ENCODE data around the gene ADCY9.
"Not testable (repeated sequence)": the region's sequence is repeated elsewhere in the genome, so short reads cannot be mapped to it uniquely, and the experiment has no call there.

The ADCY9 gene

GRCh38 chr16:4116325-4117249, at the start of gene ADCY9:
Gene ADCY9, minus strand, starts transcription at chr16:4116442. Its CDS starts 1,000 bp downstream, at chr16:4115442.
- peak; percentile 72 for DNase-seq (ENCODE audit: low read depth)

GRCh38 chr16:4160658-4161430, 44.6 kb upstream of the ADCY9 start:
- DNase-seq (ENCODE audit: low read depth), result no peak

GRCh38 chr16:4159726-4160125, 43.5 kb upstream of the ADCY9 start:
- DNase-seq (ENCODE audit: low read depth), result no peak

- no peak for DNase-seq (ENCODE audit: low read depth)
These were observed 42.2 kb upstream of the ADCY9 start for GRCh38 chr16:4158143-4159093.

- DNase-seq (ENCODE audit: low read depth), result no peak
These were observed 41.2 kb upstream of the ADCY9 start for GRCh38 chr16:4157376-4157825.

- not testable (repeated sequence) for DNase-seq (ENCODE audit: low read depth)
These were observed 40.3 kb upstream of the ADCY9 start for GRCh38 chr16:4156503-4156902.

- not testable (repeated sequence) for DNase-seq (ENCODE audit: low read depth)
These were observed 37.1 kb upstream of the ADCY9 start for GRCh38 chr16:4153364-4153763.

GRCh38 chr16:4152267-4152666, 36.0 kb upstream of the ADCY9 start:
- no peak for DNase-seq (ENCODE audit: low read depth)

GRCh38 chr16:4147236-4147635, 31.0 kb upstream of the ADCY9 start:
- no peak for DNase-seq (ENCODE audit: low read depth)

GRCh38 chr16:4142268-4142667, 26.0 kb upstream of the ADCY9 start:
- peak; percentile 10 for DNase-seq (ENCODE audit: low read depth)

- no peak for DNase-seq (ENCODE audit: low read depth)
These were observed 25.4 kb upstream of the ADCY9 start for GRCh38 chr16:4141604-4142003.

- no peak for DNase-seq (ENCODE audit: low read depth)
These were observed 24.4 kb upstream of the ADCY9 start for GRCh38 chr16:4140652-4141051.

- DNase-seq (ENCODE audit: low read depth), result no peak
These were observed 23.7 kb upstream of the ADCY9 start for GRCh38 chr16:4139968-4140367.

GRCh38 chr16:4138713-4139112, 22.5 kb upstream of the ADCY9 start:
- no peak for DNase-seq (ENCODE audit: low read depth)

GRCh38 chr16:4137438-4137837, 21.2 kb upstream of the ADCY9 start:
- DNase-seq (ENCODE audit: low read depth), result no peak

- DNase-seq (ENCODE audit: low read depth), result no peak
These were observed 20.1 kb upstream of the ADCY9 start for GRCh38 chr16:4136229-4136813.

GRCh38 chr16:4135537-4135936, 19.3 kb upstream of the ADCY9 start:
- no peak for DNase-seq (ENCODE audit: low read depth)

- no peak for DNase-seq (ENCODE audit: low read depth)
These were observed 17.7 kb upstream of the ADCY9 start for GRCh38 chr16:4133897-4134372.

- no peak for DNase-seq (ENCODE audit: low read depth)
These were observed 15.4 kb upstream of the ADCY9 start for GRCh38 chr16:4131621-4132020.

GRCh38 chr16:4124535-4125294, 8.5 kb upstream of the ADCY9 start:
- no peak for DNase-seq (ENCODE audit: low read depth)

All from activated T-helper 1 cell treated with Interleukin-2 at 50 U/mL for 16 hours (primary cell).